Measurements from ENCODE around the gene NAV2. TPM values are rescaled to one million over a fixed set of nuclear protein-coding genes. Genes with fewer than 3 reads are reported as not detected.

Gene NAV2
- total RNA-seq, 1 experiment from 2014 or later: 2.1 TPM

- Histone ChIP-seq H3K9me3 (ENCODE audit: control insufficient read depth in 1 of 2, insufficient read depth in 1 of 2, low read depth in 1 of 2, low read length in 2 of 2) (no peaks in the 10 kb centered on the region), H3K4me2 (ENCODE audit: low read length) (no peak overlapping the region), H3K27ac (ENCODE audit: low read depth, low read length) (no peak overlapping the region), H4K20me1 (ENCODE audit: insufficient read depth) (no peaks in the 10 kb centered on the region), H3K9ac (ENCODE audit: low read length) (no peak overlapping the region), H3K4me3 (replicated peaks in 1 of 2; ENCODE audit: low read depth in 1 of 2, low read length in 2 of 2) (no peak overlapping the region), H3K9me2 (ENCODE audit: insufficient read depth) (no peaks in the 10 kb centered on the region), H3K79me2 (ENCODE audit: insufficient read depth, low read length) (no peaks in the 10 kb centered on the region), H3K27me3 (ENCODE audit: insufficient read depth, low read length) (no peaks in the 10 kb centered on the region), H2AFZ (ENCODE audit: low read depth, low read length, poor library complexity, severe bottlenecking) (no peak overlapping the region), H3K36me3 (ENCODE audit: control insufficient read depth in 1 of 2, insufficient read depth in 2 of 2, low read length in 2 of 2) (no peaks in the 10 kb centered on the region), H3K4me1 (ENCODE audit: control insufficient read depth in 1 of 2, insufficient read depth in 2 of 2, low read length in 2 of 2) (no peaks in the 10 kb centered on the region)
- intact Hi-C loops (cut with micrococcal nuclease): no loop called here
- ChIA-PET CTCF (interaction anchor here (1.3 kb wide), 1 partner anchor 15 kb away, joined by 3 read pairs; no protein-coding TSS in a partner anchor), POLR2A (no interaction called here), RAD21 (ENCODE audit: low non-redundant PET in 1 of 2, low total read pairs in 2 of 2, uncharacterized antibody in 2 of 2, unreplicated experiment in 2 of 2) (no interaction called here)
- TF ChIP-seq REST (IDR thresholded peaks at IDR 0.05; ENCODE audit: low read depth) (no peak), ZNF274 (IDR thresholded peaks at IDR 0.05; ENCODE audit: low read depth, low read length) (no peak), EGR1 (IDR thresholded peaks at IDR 0.05; ENCODE audit: low read depth) (no peak), JUND (IDR thresholded peaks at IDR 0.05) (no peak), ELF1 (IDR thresholded peaks at IDR 0.05; ENCODE audit: borderline replicate concordance, low read depth) (no peak), FOSL1 (IDR thresholded peaks at IDR 0.05; ENCODE audit: low read depth) (no peak), YY1 (IDR thresholded peaks at IDR 0.05; ENCODE audit: extremely low read depth, insufficient replicate concordance, low read depth, low read length) (no peak), POLR2AphosphoS5 (IDR thresholded peaks at IDR 0.05; ENCODE audit: low read depth, low read length) (no peak), EZH2 (IDR thresholded peaks at IDR 0.05) (no peak), MAX (IDR thresholded peaks at IDR 0.05) (no peak), ZBTB33 (IDR thresholded peaks at IDR 0.05; ENCODE audit: extremely low read depth, insufficient replicate concordance, low read length) (no peak), RAD21 (IDR thresholded peaks at IDR 0.05; ENCODE audit: low read depth) (no peak), CTCF (IDR thresholded peaks at IDR 0.05 in 2 of 3, conservative IDR thresholded peaks at IDR 0.05 in 1 of 3; ENCODE audit: borderline replicate concordance in 1 of 3, insufficient read depth in 1 of 3, low read depth in 2 of 3, low read length in 2 of 3) (no peak), POLR2A (IDR thresholded peaks at IDR 0.05; ENCODE audit: borderline replicate concordance, extremely low read depth, insufficient read depth, insufficient read length) (no peak)
- no peak for DNase-seq (ENCODE audit: low read depth, low spot score)
- no peak for ATAC-seq
- no TSS peak for BruUV-seq (replicated peaks)
Measured at GRCh38 chr11:20097319-20098221, 384.9 kb downstream of the NAV2 start.

All from HCT116 (cell line).